Measurements from ENCODE around the gene ADCY3.

DNA sequence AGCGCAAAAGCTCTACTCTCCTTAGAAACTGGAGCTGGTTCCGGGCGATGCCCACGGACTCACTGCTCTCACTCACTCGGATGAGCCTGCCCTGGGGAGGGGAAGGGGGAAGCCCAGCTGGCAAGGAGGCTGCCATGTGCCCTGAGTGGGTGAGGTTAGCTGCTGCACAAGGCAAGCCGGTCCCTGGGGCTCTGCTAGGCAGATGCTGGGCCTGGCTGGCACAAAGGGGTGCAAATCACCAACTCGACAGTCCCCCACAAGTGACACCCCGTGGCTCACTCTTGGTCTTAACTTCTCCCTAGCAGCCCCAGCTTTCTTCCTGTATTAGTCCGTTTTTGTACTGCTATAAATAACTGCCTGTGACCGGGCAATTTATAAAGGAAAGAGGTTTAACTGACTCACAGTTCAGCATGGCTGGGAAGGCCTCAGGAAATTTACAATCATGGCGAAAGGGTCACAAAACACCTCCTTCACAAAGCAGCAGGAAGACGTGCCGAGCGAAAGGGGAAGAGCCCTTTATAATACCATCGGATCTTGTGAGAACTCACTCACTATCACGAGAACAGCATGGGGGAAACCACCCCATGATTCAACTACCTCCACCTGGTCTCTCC is 33.2 kb downstream of the ADCY3 start:
- TF ChIP-seq, protein P1, sequence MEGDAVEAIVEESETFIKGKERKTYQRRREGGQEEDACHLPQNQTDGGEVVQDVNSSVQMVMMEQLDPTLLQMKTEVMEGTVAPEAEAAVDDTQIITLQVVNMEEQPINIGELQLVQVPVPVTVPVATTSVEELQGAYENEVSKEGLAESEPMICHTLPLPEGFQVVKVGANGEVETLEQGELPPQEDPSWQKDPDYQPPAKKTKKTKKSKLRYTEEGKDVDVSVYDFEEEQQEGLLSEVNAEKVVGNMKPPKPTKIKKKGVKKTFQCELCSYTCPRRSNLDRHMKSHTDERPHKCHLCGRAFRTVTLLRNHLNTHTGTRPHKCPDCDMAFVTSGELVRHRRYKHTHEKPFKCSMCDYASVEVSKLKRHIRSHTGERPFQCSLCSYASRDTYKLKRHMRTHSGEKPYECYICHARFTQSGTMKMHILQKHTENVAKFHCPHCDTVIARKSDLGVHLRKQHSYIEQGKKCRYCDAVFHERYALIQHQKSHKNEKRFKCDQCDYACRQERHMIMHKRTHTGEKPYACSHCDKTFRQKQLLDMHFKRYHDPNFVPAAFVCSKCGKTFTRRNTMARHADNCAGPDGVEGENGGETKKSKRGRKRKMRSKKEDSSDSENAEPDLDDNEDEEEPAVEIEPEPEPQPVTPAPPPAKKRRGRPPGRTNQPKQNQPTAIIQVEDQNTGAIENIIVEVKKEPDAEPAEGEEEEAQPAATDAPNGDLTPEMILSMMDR (conservative IDR thresholded peaks at IDR 0.05) = no peak
- no peak for TF ChIP-seq ZFX (IDR thresholded peaks at IDR 0.05)

All from C4-2B (cell line).